GM21360 (cell line): Measurements from ENCODE around the gene PANX3.

Source experiments
- ATAC-seq: cut with Tn5 transposase; IDR thresholded peaks from one replicate; pipeline ENCODE4 v1.9.1; 2021; ENCODE audit warnings: mild to moderate bottlenecking, moderate library complexity; ENCODE audit not compliant: unreplicated experiment

Gene PANX3

GRCh38 chr11:124656774-124657630, 45.8 kb downstream of the PANX3 start:
- no peak for ATAC-seq

- no peak for ATAC-seq
These were observed 46.7 kb downstream of the PANX3 start for GRCh38 chr11:124657904-124658303.

DNA sequence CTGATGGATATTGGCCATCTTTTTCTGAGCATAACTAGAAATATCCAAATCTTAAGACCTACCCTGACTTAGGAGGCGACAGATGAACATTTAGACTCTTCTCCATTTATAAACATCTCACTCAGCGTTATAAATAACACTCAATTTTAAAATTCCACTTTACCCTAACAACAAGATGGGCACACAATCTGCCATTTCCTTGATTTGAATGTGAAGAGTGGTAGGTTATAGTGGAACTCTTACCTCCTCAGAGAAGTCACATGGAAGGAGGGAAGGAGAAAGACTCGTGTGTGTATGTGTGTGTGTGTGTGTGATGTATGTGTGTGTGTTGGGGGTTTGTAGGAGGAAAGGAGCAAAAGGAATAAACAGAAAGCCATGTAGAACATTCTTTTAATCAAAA, 47.3 kb downstream of the PANX3 start:
- no peak for ATAC-seq

GRCh38 chr11:124658986-124659385, 47.8 kb downstream of the PANX3 start:
- no peak for ATAC-seq

- ATAC-seq, result no peak
These were observed 50.3 kb downstream of the PANX3 start for GRCh38 chr11:124661553-124661952.

- no peak for ATAC-seq
These were observed 50.9 kb downstream of the PANX3 start for GRCh38 chr11:124662106-124662505.

- no peak for ATAC-seq
These were observed 52.6 kb downstream of the PANX3 start for GRCh38 chr11:124663861-124664260.

GRCh38 chr11:124667601-124668000, 56.4 kb downstream of the PANX3 start:
- ATAC-seq, result no peak

GRCh38 chr11:124669193-124669592, 58.0 kb downstream of the PANX3 start:
- peak; percentile 31 for ATAC-seq
